HL-60 (cell line): ENCODE measurements around the gene RYR2.

Experiments used
- DNase-seq, 2 experiments: peaks; one replicate each; pipeline ENCODE4 v3.0.0-alpha.2; 2010 to 2020; ENCODE audit warnings: low read depth in 1 of 2, low spot score in 1 of 2
- H3K27ac ChIP-seq: fragments of 250-450 bp; sonication (Bioruptor Pico); replicated peaks from 2 replicates; pipeline ENCODE4 v1.5.1; 2020; ENCODE audit warnings: mild to moderate bottlenecking, moderate library complexity
- H3K27me3 ChIP-seq: fragments of 250-450 bp; sonication (Bioruptor Pico); 2 replicates; pipeline ENCODE4 v1.5.1; 2021; ENCODE audit warnings: mild to moderate bottlenecking, moderate library complexity; ENCODE audit not compliant: insufficient read depth, poor library complexity, severe bottlenecking
- H3K4me3 ChIP-seq: replicated peaks from 2 replicates; pipeline ENCODE4 v1.5.1; 2011; ENCODE audit warnings: mild to moderate bottlenecking, control low read depth, low read length; ENCODE audit not compliant: insufficient read depth
- GABPA ChIP-seq: IDR thresholded peaks from 2 replicates; pipeline ENCODE4 v1.6.1; 2012; ENCODE audit warnings: low read depth
- POLR2AphosphoS5 ChIP-seq: IDR thresholded peaks from 2 replicates; pipeline ENCODE4 v1.6.1; 2012; ENCODE audit warnings: low read depth
- REST ChIP-seq: IDR thresholded peaks from 2 replicates; pipeline ENCODE4 v1.6.1; 2012; ENCODE audit warnings: low read depth; ENCODE audit not compliant: insufficient replicate concordance
- SPI1 ChIP-seq: IDR thresholded peaks from 2 replicates; pipeline ENCODE4 v1.6.1; 2012; ENCODE audit warnings: low read depth, mild to moderate bottlenecking, borderline replicate concordance
- TF ChIP-seq, protein P1 (sequence below): IDR thresholded peaks from one replicate; pipeline ENCODE4 v1.5.1; 2011; ENCODE audit warnings: low read length, control low read depth, inconsistent platforms; ENCODE audit not compliant: insufficient read depth

RYR2 gene

DNA sequence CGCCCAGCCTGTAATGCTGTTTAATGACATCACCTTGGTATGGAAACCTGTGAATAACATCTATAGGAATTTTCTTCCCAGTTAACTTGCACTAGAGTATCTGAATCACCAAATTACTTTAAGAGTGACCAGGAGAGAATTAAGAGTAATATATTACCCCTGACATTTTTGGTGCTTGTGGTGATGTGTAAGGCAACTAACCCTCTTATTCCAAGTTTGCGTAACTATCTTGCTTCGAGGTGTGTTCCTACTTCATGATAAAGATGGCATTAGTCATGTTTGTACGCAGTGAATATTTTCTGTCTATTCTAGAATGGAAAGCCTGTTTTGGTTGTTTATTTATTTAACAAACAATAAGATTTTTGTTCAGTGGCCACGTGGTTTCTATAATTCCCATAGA is 717.4 kb downstream of the RYR2 start:
- TF ChIP-seq, protein P1, sequence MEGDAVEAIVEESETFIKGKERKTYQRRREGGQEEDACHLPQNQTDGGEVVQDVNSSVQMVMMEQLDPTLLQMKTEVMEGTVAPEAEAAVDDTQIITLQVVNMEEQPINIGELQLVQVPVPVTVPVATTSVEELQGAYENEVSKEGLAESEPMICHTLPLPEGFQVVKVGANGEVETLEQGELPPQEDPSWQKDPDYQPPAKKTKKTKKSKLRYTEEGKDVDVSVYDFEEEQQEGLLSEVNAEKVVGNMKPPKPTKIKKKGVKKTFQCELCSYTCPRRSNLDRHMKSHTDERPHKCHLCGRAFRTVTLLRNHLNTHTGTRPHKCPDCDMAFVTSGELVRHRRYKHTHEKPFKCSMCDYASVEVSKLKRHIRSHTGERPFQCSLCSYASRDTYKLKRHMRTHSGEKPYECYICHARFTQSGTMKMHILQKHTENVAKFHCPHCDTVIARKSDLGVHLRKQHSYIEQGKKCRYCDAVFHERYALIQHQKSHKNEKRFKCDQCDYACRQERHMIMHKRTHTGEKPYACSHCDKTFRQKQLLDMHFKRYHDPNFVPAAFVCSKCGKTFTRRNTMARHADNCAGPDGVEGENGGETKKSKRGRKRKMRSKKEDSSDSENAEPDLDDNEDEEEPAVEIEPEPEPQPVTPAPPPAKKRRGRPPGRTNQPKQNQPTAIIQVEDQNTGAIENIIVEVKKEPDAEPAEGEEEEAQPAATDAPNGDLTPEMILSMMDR: no peak
- TF ChIP-seq GABPA: no peak
- no peak for TF ChIP-seq POLR2AphosphoS5
- no peak for TF ChIP-seq REST
- TF ChIP-seq SPI1: no peak
- Histone ChIP-seq H3K4me3 (no peak overlapping the region), H3K27ac (no peak overlapping the region), H3K27me3 (no peaks in the 10 kb centered on the region)
- DNase-seq: no peak

DNA sequence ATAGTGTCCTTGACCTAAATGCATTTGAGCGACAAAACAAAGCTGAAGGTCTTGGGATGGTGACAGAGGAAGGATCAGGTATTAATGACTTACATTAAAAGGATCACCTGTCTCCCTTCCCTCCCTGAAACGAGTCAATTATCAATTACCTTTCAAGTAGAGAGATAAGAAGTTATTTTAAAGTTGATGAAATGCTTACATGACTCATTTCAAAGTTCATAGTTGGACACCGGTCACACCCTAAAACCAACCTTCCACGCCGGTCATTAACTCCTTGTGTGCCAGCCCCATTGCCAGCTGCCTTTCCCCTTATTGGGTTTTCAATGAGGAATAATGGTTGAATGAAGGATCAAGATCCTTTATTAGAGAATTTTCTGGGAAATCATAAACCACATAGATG is 719.0 kb downstream of the RYR2 start:
- DNase-seq: no peak
- no peaks in the 10 kb centered on the region for H3K27me3 ChIP-seq
- no peak for TF ChIP-seq SPI1
- no peak for TF ChIP-seq POLR2AphosphoS5
- TF ChIP-seq GABPA: no peak
- TF ChIP-seq REST: no peak
- TF ChIP-seq, protein P1: no peak
- H3K27ac ChIP-seq: no peak overlapping the region
- no peak overlapping the region for H3K4me3 ChIP-seq

DNA sequence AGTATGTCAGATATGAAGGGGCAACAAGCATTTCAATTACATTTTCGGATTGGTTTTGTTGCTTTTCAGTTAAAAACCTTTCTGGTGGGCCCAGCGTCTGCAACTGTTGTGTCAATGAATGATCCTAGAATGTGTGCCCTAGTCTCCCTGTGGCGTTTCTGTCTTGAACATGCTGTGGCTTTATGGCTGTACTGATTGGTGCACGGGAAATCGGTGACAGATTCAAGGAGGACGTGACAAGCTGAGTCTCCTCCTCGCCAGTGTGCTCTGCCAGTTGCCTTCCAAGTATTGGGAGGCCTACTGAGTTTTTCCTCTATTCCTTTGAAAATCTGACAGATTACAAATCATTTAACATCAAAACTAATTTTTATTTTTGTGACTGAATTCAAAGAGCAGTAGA is 721.2 kb downstream of the RYR2 start:
- no peak for DNase-seq
- no peak overlapping the region for H3K27ac ChIP-seq
- H3K27me3 ChIP-seq: no peaks in the 10 kb centered on the region
- TF ChIP-seq, protein P1: no peak
- TF ChIP-seq POLR2AphosphoS5 (no peak), GABPA (no peak), REST (no peak), SPI1 (no peak)
- no peak overlapping the region for H3K4me3 ChIP-seq
